ENCODE results near the gene CFAP73. TPM values are rescaled to one million over a fixed set of nuclear protein-coding genes. Genes with fewer than 3 reads are reported as not detected.

Gene CFAP73
- total RNA-seq, 1 experiment from 2014 or later = 0.10 TPM

GRCh38 chr12:113114447-113115178 is 34.9 kb upstream of the CFAP73 start:
- Histone ChIP-seq H3K4me1 (ENCODE audit: control insufficient read depth, insufficient read depth, low read length) (no peaks in the 10 kb centered on the region), H3K27me3 (ENCODE audit: control insufficient read depth, insufficient read depth, low read length) (no peaks in the 10 kb centered on the region), H3K27ac (ENCODE audit: low read length) (no peak overlapping the region), H3K9me3 (ENCODE audit: control insufficient read depth, insufficient read depth, low read depth, low read length) (no peaks in the 10 kb centered on the region), H3K4me3 (ENCODE audit: low read depth in 2 of 2, low read length in 2 of 2) (no peak overlapping the region), H3K36me3 (ENCODE audit: control insufficient read depth, insufficient read depth, low read length) (no peaks in the 10 kb centered on the region)
- ATAC-seq (0 out of 2 replicates have a peak, but pooled peaks have one; percentile 50), DNase-seq (ENCODE audit: low read depth, low spot score) (no peak)
- intact Hi-C loops (cut with micrococcal nuclease; ENCODE audit: unreplicated experiment) = no loop called here
- ChIA-PET CTCF (interaction anchor here (0.5 to 0.9 kb wide), 3 partner anchors 38 to 83 kb away, joined by 5 to 13 read pairs (median 11); no protein-coding TSS in a partner anchor), POLR2A (no interaction called here)
- BruUV-seq (replicated peaks) = no TSS peak
- TF ChIP-seq SIN3A (IDR thresholded peaks at IDR 0.05; ENCODE audit: borderline replicate concordance, insufficient read depth, low read depth, low read length) (no peak), CTCF (IDR thresholded peaks at IDR 0.05) (no peak)
- TF ChIP-seq, protein P1, sequence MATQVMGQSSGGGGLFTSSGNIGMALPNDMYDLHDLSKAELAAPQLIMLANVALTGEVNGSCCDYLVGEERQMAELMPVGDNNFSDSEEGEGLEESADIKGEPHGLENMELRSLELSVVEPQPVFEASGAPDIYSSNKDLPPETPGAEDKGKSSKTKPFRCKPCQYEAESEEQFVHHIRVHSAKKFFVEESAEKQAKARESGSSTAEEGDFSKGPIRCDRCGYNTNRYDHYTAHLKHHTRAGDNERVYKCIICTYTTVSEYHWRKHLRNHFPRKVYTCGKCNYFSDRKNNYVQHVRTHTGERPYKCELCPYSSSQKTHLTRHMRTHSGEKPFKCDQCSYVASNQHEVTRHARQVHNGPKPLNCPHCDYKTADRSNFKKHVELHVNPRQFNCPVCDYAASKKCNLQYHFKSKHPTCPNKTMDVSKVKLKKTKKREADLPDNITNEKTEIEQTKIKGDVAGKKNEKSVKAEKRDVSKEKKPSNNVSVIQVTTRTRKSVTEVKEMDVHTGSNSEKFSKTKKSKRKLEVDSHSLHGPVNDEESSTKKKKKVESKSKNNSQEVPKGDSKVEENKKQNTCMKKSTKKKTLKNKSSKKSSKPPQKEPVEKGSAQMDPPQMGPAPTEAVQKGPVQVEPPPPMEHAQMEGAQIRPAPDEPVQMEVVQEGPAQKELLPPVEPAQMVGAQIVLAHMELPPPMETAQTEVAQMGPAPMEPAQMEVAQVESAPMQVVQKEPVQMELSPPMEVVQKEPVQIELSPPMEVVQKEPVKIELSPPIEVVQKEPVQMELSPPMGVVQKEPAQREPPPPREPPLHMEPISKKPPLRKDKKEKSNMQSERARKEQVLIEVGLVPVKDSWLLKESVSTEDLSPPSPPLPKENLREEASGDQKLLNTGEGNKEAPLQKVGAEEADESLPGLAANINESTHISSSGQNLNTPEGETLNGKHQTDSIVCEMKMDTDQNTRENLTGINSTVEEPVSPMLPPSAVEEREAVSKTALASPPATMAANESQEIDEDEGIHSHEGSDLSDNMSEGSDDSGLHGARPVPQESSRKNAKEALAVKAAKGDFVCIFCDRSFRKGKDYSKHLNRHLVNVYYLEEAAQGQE (IDR thresholded peaks at IDR 0.05; ENCODE audit: insufficient read depth in 1 of 2, low read depth in 2 of 2, low read length in 1 of 2) = no peak
- in situ Hi-C loops (cut with HindIII; ENCODE audit: low pct_unique_long_range_greater_than_20kb, low sequenced_read_pairs) = no loop called here

DNA sequence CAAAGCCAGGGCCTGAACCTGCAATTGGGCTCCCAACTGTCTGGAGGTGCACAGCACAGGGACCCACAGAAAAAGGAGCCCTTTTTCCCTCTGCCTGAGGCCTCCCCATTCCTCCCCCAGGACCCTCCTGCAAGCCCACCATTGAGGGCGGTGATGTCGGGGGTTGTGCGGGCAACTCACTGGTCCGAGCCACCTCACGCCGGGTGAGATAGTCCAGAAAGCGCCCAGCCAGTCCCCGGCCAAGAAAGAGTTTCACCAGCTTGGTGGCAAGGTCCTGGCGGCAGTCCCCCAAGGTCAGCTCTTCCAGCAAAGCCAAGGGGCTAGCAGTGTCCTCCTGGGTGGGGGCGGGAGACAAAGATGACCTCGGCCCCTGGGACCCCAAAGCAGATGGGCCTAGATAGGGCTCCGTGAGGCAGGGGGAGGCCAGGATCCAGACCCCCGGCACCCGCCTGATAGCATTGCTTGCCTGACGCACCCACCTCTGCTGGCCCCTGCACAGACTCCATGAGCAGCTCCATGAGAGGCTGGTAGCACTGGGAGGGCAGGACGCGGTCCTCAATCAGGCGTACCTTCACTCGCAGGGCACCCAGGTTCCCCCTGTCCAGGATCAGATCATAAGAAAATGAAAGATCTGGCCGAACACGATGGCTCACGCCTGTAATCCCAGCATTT is 33.9 kb upstream of the CFAP73 start:
- no peaks in the 10 kb centered on the region for H3K4me1 ChIP-seq (ENCODE audit: control insufficient read depth, insufficient read depth, low read length)
- BruUV-seq (replicated peaks) = no TSS peak
- H3K27ac ChIP-seq (ENCODE audit: low read length) = no peak overlapping the region
- no peak for DNase-seq (ENCODE audit: low read depth, low spot score)
- H3K27me3 ChIP-seq (ENCODE audit: control insufficient read depth, insufficient read depth, low read length) = no peaks in the 10 kb centered on the region
- H3K4me3 ChIP-seq (ENCODE audit: low read depth in 2 of 2, low read length in 2 of 2) = no peak overlapping the region
- TF ChIP-seq, protein P1 (IDR thresholded peaks at IDR 0.05; ENCODE audit: insufficient read depth in 1 of 2, low read depth in 2 of 2, low read length in 1 of 2) = no peak
- TF ChIP-seq CTCF (IDR thresholded peaks at IDR 0.05) = no peak
- no peak for TF ChIP-seq SIN3A (IDR thresholded peaks at IDR 0.05; ENCODE audit: borderline replicate concordance, insufficient read depth, low read depth, low read length)
- no peak for TF ChIP-seq POLR2AphosphoS5 (IDR thresholded peaks at IDR 0.05; ENCODE audit: low read depth, low read length)
- TF ChIP-seq TCF7L2 (IDR thresholded peaks at IDR 0.05; ENCODE audit: low read depth, low read length) = no peak
- no peak for ATAC-seq
- no peaks in the 10 kb centered on the region for H3K9me3 ChIP-seq (ENCODE audit: control insufficient read depth, insufficient read depth, low read depth, low read length)
- POLR2A ChIA-PET = no interaction called here
- in situ Hi-C loops (cut with HindIII; ENCODE audit: low pct_unique_long_range_greater_than_20kb, low sequenced_read_pairs) (no loop called here), intact Hi-C loops (cut with micrococcal nuclease; ENCODE audit: unreplicated experiment) (no loop called here)
- CTCF ChIA-PET = interaction anchor here (0.9 kb wide), 1 partner anchor 37 kb away, joined by 13 read pairs; no protein-coding TSS in a partner anchor
- H3K36me3 ChIP-seq (ENCODE audit: control insufficient read depth, insufficient read depth, low read length) = no peaks in the 10 kb centered on the region
